ENCODE data around the gene NFATC3. TPM values are rescaled to one million over a fixed set of nuclear protein-coding genes. Genes with fewer than 3 reads are reported as not detected.

Gene NFATC3
- total RNA-seq, 1 experiment from 2014 or later: 33.0 TPM

DNA sequence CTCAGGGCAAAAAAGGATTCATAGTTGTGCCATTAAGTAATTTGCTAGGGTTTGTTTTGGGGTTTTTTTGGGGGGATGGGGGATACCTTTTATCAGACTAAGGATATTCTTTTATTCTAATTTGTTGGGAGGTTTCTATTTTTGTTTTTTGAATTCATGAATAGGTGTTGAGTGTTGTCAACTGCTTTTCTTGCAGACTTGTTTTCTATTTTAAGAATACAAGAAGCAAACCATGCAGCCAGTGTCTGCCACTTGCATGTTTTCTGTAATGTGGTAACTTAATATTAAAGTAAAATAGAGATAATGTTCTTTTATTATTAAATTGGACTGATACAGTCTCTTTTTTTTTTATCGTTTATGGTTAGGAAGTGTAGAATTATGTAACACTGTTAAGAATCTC is 49.5 kb downstream of the NFATC3 start:
- TF ChIP-seq, protein P1, sequence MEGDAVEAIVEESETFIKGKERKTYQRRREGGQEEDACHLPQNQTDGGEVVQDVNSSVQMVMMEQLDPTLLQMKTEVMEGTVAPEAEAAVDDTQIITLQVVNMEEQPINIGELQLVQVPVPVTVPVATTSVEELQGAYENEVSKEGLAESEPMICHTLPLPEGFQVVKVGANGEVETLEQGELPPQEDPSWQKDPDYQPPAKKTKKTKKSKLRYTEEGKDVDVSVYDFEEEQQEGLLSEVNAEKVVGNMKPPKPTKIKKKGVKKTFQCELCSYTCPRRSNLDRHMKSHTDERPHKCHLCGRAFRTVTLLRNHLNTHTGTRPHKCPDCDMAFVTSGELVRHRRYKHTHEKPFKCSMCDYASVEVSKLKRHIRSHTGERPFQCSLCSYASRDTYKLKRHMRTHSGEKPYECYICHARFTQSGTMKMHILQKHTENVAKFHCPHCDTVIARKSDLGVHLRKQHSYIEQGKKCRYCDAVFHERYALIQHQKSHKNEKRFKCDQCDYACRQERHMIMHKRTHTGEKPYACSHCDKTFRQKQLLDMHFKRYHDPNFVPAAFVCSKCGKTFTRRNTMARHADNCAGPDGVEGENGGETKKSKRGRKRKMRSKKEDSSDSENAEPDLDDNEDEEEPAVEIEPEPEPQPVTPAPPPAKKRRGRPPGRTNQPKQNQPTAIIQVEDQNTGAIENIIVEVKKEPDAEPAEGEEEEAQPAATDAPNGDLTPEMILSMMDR (conservative IDR thresholded peaks at IDR 0.05): no peak
- no peak overlapping the region for H3K27ac ChIP-seq (ENCODE audit: insufficient read length, low read depth, low read length)
- no peak overlapping the region for H3K4me2 ChIP-seq (ENCODE audit: insufficient read depth, insufficient read length, low read length)
- Mint-ChIP-seq H3K27ac (0 out of 7 replicates have a peak overlapping the region, but pooled peaks of 2 of the 3 experiments have one; percentile 10 to 16), H3K4me1 (no peaks in the 10 kb centered on the region), H3K36me3 (ENCODE audit: insufficient read depth in 1 of 3, low read depth in 3 of 3) (peaks cover 0 to 5% (median 0%) of the 10 kb centered on the region in 3 experiments; a peak in 1 of 7 replicates), H3K9me3 (no peaks in the 10 kb centered on the region), H3K4me3 (no peak overlapping the region), H3K27me3 (ENCODE audit: low read depth) (no peaks in the 10 kb centered on the region)
- H2AK5ac ChIP-seq (ENCODE audit: insufficient read length, low read length): no peak overlapping the region
- no peaks in the 10 kb centered on the region for H3K9me3 ChIP-seq (ENCODE audit: control insufficient read depth, low read depth, low read length)
- no peak for DNase-seq
- H2BK15ac ChIP-seq (ENCODE audit: low read depth, low read length): no peak overlapping the region
- no peak overlapping the region for H2BK12ac ChIP-seq (ENCODE audit: insufficient read length, low read depth, low read length)
- H3K79me2 ChIP-seq (ENCODE audit: insufficient read depth, low read length): no peaks in the 10 kb centered on the region; the same call in 1 of the 2 replicates
- no peak overlapping the region for H4K5ac ChIP-seq (ENCODE audit: insufficient read length, low read depth, low read length)
- H2BK20ac ChIP-seq (ENCODE audit: low read depth, low read length, poor library complexity, severe bottlenecking): no peak overlapping the region
- H3T11ph ChIP-seq (ENCODE audit: low read length): no peak overlapping the region
- H2AFZ ChIP-seq (ENCODE audit: low read length): no peak overlapping the region
- no peaks in the 10 kb centered on the region for H4K20me1 ChIP-seq (ENCODE audit: control insufficient read depth, insufficient read depth, insufficient read length)
- WGBS (ENCODE audit: extremely low coverage, insufficient read length, low lambda C conversion rate): no CpG with 5 or more reads among the region's 1 CpG
- no peak overlapping the region for H3K9ac ChIP-seq (ENCODE audit: extremely low read depth, insufficient read length, low read length)
- H3K18ac ChIP-seq (ENCODE audit: insufficient read length, low read depth, low read length): no peak overlapping the region
- no peak overlapping the region for H3K14ac ChIP-seq (ENCODE audit: insufficient read depth, low read length)
- H3K56ac ChIP-seq (ENCODE audit: insufficient read length, low read depth, low read length): no peak overlapping the region
- no peak overlapping the region for H4K91ac ChIP-seq (ENCODE audit: insufficient read length, low read depth, low read length)
- no peak overlapping the region for H2BK120ac ChIP-seq (ENCODE audit: low read depth, low read length, poor library complexity, severe bottlenecking)
- H3K27me3 ChIP-seq (ENCODE audit: insufficient read depth, low read length): no peaks in the 10 kb centered on the region
- H3K79me1 ChIP-seq (ENCODE audit: insufficient read depth, low read depth, low read length, poor library complexity, severe bottlenecking): no peaks in the 10 kb centered on the region
- H4K8ac ChIP-seq (replicated peaks; ENCODE audit: insufficient read length, low read depth, low read length): no peak overlapping the region
- no peak overlapping the region for H3K23ac ChIP-seq (ENCODE audit: insufficient read length, low read depth, low read length)
- no peaks in the 10 kb centered on the region for H3K4me1 ChIP-seq (ENCODE audit: insufficient read depth, low read length)
- H3K23me2 ChIP-seq (ENCODE audit: insufficient read length, low read depth, low read length, poor library complexity, severe bottlenecking): no peaks in the 10 kb centered on the region
- H3K4ac ChIP-seq (ENCODE audit: low read depth, low read length): no peak overlapping the region
- H2BK5ac ChIP-seq (ENCODE audit: insufficient read length, low read length): no peak overlapping the region
